ENCODE results near the gene PGR.

Gene PGR

DNA sequence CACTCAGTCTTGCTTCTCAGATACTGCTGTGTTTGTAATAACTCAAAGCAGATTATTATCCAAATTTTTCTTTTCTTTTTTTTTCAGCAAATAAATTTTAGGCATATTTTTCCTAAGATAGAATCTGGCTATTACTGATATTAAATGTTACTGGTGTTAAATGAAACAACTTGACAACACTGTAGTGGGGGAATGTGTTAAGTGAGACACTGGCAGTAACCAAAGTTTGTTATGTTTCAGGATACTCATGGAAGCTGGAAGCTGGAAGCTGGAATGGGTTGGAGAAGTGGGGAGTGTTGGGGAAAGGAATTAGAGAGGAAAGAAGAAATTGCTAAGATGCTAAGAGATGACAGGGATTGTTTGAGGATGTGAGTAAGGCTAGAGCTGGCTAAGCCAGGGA, 24.9 kb downstream of the PGR start:
- Mint-ChIP-seq H3K9me3 (peaks cover 11% of the 10 kb centered on the region), H3K27me3 (no peaks in the 10 kb centered on the region), H3K4me3 (no peak overlapping the region), H3K36me3 (ENCODE audit: low read depth) (no peaks in the 10 kb centered on the region), H3K4me1 (ENCODE audit: low read depth) (no peaks in the 10 kb centered on the region), H3K27ac (no peak overlapping the region)
- no peak for DNase-seq

DNA sequence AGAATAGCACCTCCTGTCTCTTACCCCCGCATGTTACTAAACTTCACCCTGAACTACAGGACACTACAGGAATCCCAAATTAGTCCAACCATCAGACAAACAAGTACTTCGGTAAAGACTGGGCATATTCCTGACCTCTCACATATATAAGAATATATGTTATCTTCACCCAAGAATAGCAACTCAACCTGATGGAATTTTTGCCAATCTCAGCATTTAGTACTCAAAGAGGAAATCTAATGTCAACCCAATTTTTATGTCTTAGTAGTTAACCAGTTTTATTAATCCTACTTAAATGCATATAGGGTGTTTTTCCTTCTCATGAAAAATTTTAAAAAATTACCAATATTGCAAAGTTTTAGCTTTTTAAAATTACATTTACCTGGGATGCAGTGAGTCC, 26.2 kb downstream of the PGR start:
- no peak overlapping the region for H3K4me3 Mint-ChIP-seq
- no peaks in the 10 kb centered on the region for H3K27me3 Mint-ChIP-seq
- no peaks in the 10 kb centered on the region for H3K36me3 Mint-ChIP-seq (ENCODE audit: low read depth)
- no peak for DNase-seq
- peaks cover 7% of the 10 kb centered on the region for H3K9me3 Mint-ChIP-seq
- H3K4me1 Mint-ChIP-seq (ENCODE audit: low read depth) = no peaks in the 10 kb centered on the region
- no peak overlapping the region for H3K27ac Mint-ChIP-seq

DNA sequence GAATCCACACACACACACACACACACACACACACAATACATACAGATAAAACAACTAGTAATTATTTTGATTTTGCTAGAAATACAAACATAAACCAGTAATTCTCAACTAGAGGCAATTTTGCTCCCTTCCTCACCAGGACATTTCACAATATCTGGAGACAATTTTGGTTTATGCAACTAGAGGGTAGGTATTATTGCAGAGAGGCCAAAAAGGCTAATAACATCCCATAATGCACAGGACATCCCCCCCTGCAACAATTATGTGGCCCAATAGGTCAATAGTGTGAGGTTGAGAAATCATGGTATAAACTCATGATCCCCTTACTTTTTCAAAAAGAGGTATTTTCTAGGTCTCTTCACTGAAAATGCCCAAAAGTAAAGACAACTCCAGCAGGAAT, 29.0 kb downstream of the PGR start:
- Mint-ChIP-seq H3K27ac (no peak overlapping the region), H3K9me3 (peaks cover 6% of the 10 kb centered on the region), H3K36me3 (ENCODE audit: low read depth) (no peaks in the 10 kb centered on the region), H3K4me1 (ENCODE audit: low read depth) (no peaks in the 10 kb centered on the region), H3K27me3 (no peaks in the 10 kb centered on the region), H3K4me3 (no peak overlapping the region)
- DNase-seq = no peak

DNA sequence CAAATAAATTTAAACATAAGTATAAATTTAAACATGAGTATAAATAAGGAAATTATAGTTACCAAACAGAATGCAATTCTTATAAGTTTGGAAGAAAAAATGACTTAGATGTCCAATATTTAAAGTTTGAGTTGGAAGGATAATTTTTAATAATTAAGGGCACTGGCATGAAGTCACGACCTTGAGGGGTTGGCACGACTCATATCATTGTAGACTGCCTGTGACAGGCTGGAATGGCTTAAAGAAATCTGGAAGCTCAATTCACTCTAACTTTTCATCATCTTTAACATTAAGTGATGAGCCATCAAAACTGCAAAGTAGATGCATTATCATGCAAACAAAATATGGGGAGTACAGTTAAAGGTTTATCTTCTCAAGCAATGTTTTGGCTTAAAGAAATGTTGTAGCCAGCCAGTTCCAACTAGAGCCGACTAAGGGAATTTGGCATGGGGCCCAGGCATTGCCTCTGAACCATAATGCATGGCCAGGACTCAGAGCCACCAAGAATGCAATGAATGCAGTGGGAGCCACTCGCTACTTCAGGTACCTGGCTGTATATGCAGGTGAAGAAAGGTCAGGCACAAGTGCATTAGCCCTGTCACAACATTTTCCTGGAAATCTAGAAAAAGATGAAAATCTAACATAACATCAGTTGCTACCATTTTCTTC, 33.4 kb downstream of the PGR start:
- Mint-ChIP-seq H3K9me3 (peaks cover 2% of the 10 kb centered on the region), H3K36me3 (ENCODE audit: low read depth) (no peaks in the 10 kb centered on the region), H3K27me3 (no peaks in the 10 kb centered on the region), H3K4me3 (no peak overlapping the region), H3K27ac (no peak overlapping the region), H3K4me1 (ENCODE audit: low read depth) (no peaks in the 10 kb centered on the region)
- no peak for DNase-seq

DNA sequence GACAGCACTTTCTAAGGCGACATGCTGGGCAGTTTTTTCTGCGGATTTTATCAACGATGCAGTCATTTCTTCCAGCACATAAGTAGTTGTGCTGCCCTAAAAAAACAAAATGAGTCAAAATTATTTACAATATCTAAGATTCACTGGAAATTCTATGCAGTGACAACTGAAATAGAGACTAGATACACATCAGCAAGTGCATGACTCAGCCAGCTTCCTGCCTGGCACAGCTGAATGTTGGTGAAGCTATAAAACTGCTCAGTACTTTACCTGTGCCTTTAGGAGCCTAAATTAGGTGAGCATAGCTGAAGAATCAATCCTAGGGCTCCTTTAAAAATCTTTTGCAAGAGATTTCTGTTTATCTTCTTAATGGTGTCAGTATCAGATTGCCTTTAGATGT, 37.8 kb downstream of the PGR start:
- Mint-ChIP-seq H3K27ac (no peak overlapping the region), H3K27me3 (no peaks in the 10 kb centered on the region), H3K4me1 (ENCODE audit: low read depth) (no peaks in the 10 kb centered on the region), H3K36me3 (ENCODE audit: low read depth) (no peaks in the 10 kb centered on the region), H3K9me3 (peaks cover 20% of the 10 kb centered on the region), H3K4me3 (no peak overlapping the region)
- no peak for DNase-seq

DNA sequence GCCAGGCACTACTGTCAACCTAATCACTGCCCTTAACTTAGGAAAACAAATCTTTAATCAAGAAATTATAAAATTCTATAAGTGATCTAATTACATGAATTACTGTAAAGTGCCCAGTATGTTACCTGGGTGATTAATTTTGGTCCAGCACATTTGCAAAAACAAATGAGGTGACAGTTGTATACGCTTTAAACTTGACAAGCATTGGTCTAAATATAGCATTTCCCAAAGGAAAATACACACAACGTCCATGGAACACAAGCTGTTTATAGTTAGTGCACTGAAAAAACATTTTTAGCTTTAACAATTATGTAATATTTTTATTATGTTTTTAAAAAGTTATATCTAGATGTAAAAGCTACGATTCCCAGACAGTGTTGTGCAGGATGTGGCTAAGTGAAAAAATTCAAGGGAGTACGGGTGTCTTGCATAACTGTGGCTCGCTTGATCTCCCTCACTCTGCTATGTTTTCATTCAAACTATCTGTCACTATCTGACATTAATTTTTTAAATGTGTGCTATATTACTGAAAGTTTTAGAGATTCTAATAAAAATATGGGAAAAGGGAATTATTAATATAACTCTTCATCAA, 38.8 kb downstream of the PGR start:
- no peak overlapping the region for H3K27ac Mint-ChIP-seq
- no peaks in the 10 kb centered on the region for H3K36me3 Mint-ChIP-seq (ENCODE audit: low read depth)
- no peak for DNase-seq
- H3K4me1 Mint-ChIP-seq (ENCODE audit: low read depth) = no peaks in the 10 kb centered on the region
- no peaks in the 10 kb centered on the region for H3K27me3 Mint-ChIP-seq
- no peak overlapping the region for H3K4me3 Mint-ChIP-seq
- peaks cover 20% of the 10 kb centered on the region for H3K9me3 Mint-ChIP-seq

DNA sequence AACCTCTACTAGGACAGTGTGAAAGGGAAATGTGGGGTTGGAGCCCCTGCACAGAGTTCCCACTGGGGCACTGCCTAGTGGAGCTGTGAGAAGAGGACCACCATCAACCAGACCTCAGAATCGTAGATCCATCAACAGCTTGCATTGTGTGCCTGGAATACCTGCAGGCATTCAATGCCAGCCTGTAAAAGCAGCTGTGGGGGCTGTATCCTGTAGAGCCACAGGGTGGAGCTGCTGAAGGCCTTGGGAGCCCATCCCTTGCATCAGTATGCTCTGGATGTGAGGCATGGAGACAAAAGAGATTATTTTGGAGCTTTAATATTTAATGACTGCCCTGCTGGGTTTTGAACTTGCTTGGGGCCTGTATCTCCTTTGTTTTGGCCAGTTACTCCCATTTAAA, 46.3 kb downstream of the PGR start:
- no peaks in the 10 kb centered on the region for H3K27me3 Mint-ChIP-seq
- H3K4me3 Mint-ChIP-seq = no peak overlapping the region
- no peak overlapping the region for H3K27ac Mint-ChIP-seq
- H3K36me3 Mint-ChIP-seq (ENCODE audit: low read depth) = no peaks in the 10 kb centered on the region
- DNase-seq = no peak
- peaks cover 38% of the 10 kb centered on the region for H3K9me3 Mint-ChIP-seq
- no peaks in the 10 kb centered on the region for H3K4me1 Mint-ChIP-seq (ENCODE audit: low read depth)

DNA sequence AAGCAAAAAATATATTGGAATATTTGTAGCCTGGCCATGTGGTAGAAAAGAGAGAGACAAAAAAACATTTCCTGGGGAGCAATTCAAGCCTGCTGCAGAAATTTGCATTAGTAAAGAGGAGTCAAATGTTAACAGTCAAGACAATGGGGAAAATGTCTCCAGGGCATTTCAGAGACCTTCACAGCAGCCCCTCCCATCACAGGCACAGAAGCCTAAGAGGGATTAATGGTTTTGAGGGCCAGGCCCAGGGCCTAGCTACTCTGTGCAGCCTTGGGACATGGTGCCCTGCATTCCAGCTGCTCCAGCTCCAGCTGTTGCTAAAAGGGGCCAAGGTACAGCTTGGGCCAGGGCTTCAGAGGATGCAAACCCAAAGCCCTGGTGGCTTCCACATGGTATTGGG, 46.8 kb downstream of the PGR start:
- Mint-ChIP-seq H3K27me3 (no peaks in the 10 kb centered on the region), H3K4me1 (ENCODE audit: low read depth) (no peaks in the 10 kb centered on the region), H3K36me3 (ENCODE audit: low read depth) (no peaks in the 10 kb centered on the region), H3K9me3 (peaks cover 36% of the 10 kb centered on the region), H3K27ac (no peak overlapping the region), H3K4me3 (no peak overlapping the region)
- DNase-seq = no peak

DNA sequence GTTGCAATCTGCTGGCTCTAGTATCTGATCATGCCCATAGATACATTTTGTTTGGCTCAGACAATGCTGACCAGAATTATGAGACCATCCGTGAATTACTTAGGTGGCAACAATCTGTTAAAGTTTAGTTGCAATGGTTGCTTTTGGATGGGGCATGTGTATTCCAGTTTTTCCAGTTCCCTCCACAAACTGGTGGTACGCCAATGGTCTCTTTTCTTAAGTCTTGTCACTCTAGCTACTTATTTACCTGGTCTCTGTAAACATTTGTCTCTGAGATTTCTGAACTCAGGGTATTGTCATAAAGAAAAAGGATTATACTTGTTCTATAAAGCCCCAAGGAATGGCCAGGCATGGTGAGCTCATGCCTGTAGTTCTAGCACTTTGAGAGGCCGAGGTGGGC, 65.9 kb downstream of the PGR start:
- DNase-seq = no peak
- no peak overlapping the region for H3K4me3 Mint-ChIP-seq
- H3K4me1 Mint-ChIP-seq (ENCODE audit: low read depth) = no peaks in the 10 kb centered on the region
- H3K27me3 Mint-ChIP-seq = no peaks in the 10 kb centered on the region
- no peaks in the 10 kb centered on the region for H3K36me3 Mint-ChIP-seq (ENCODE audit: low read depth)
- no peak overlapping the region for H3K27ac Mint-ChIP-seq
- peaks cover 13% of the 10 kb centered on the region for H3K9me3 Mint-ChIP-seq

DNA sequence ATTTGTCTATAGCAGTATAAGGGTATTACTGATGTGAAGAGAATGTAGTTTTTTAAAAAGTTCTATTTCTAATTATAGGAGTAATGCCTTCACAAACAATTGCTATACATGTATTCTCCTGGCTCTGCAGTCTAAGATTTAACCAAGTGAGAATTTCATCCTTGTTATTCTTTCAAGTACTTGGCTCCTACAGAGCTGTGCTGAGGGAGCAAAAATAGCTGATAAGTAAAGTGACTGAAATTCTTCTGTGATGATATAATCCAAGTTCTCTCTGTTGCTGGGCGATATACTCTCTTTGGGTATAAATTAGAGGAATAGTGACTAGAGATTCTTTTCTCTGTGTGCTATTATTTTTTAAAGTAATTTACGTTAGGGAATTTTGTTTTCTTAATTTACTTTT, 68.0 kb downstream of the PGR start:
- H3K27me3 Mint-ChIP-seq = no peaks in the 10 kb centered on the region
- no peaks in the 10 kb centered on the region for H3K4me1 Mint-ChIP-seq (ENCODE audit: low read depth)
- peaks cover 11% of the 10 kb centered on the region for H3K9me3 Mint-ChIP-seq
- H3K36me3 Mint-ChIP-seq (ENCODE audit: low read depth) = no peaks in the 10 kb centered on the region
- H3K4me3 Mint-ChIP-seq = no peak overlapping the region
- no peak for DNase-seq
- no peak overlapping the region for H3K27ac Mint-ChIP-seq

DNA sequence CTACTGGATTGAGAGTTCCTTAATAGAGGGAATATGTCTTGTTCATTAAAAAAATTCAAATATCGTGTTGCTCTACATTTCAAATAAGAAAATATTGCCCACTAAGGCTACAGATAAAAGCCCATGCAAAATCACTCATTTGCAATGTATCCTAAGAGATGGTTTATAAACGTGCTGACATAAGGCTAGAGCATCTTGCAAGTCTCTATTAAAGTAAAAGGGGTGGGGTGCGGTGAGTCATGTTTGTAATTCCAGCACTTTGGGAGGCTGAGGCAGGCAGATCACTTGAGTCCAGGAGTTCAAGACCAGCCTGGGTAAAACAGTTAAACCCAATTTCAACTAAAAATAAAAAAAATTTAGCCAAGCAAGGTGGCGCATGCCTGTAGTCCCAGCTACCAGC, 70.3 kb downstream of the PGR start:
- Mint-ChIP-seq H3K9me3 (peaks cover 11% of the 10 kb centered on the region), H3K4me3 (no peak overlapping the region), H3K27me3 (no peaks in the 10 kb centered on the region), H3K27ac (no peak overlapping the region), H3K4me1 (ENCODE audit: low read depth) (no peaks in the 10 kb centered on the region), H3K36me3 (ENCODE audit: low read depth) (no peaks in the 10 kb centered on the region)
- no peak for DNase-seq

DNA sequence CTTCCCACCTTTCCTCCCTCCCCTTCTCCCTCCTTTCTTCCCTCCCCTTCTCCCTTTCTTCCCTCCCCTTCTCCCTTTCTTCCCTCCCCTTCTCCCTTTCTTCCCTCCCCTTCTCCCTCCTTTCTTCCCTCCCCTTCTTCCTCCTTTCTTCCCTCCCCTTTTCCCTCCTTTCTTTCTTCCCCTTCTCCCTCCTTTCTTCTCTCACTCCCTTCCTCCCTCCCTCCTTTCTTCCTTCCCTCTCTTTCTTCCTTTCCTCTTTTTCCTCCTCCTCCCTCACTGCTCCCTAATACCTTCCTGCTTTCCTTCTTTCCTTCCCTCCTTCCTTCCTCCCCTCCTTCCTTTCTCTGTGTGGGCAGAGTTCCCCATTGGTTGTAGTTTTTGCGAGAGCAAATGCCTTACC, 76.1 kb downstream of the PGR start:
- Mint-ChIP-seq H3K27ac (no peak overlapping the region), H3K27me3 (no peaks in the 10 kb centered on the region), H3K4me1 (ENCODE audit: low read depth) (no peaks in the 10 kb centered on the region), H3K9me3 (peaks cover 2% of the 10 kb centered on the region), H3K36me3 (ENCODE audit: low read depth) (no peaks in the 10 kb centered on the region), H3K4me3 (no peak overlapping the region)
- no peak for DNase-seq

DNA sequence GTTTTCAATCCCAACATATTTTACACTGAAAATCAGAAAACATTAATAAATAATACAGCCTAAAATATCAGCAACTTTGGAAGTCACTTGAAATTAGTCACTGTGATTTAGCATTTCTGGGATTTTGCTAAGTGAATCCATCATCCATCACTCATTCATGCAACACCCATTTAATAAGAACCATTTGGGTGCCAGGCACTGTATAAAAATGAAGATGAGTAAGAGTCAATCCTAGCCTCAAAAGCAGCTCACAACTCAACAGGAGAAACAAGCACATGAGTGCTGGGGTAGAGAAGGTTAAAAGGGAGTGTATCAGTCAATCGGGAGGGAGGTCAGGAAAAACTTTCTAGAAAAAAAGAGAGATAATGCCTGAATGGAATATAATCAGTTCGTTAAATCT, 77.9 kb downstream of the PGR start:
- no peaks in the 10 kb centered on the region for H3K4me1 Mint-ChIP-seq (ENCODE audit: low read depth)
- DNase-seq = no peak
- H3K4me3 Mint-ChIP-seq = no peak overlapping the region
- no peaks in the 10 kb centered on the region for H3K27me3 Mint-ChIP-seq
- H3K9me3 Mint-ChIP-seq = peaks cover 7% of the 10 kb centered on the region
- no peak overlapping the region for H3K27ac Mint-ChIP-seq
- no peaks in the 10 kb centered on the region for H3K36me3 Mint-ChIP-seq (ENCODE audit: low read depth)

DNA sequence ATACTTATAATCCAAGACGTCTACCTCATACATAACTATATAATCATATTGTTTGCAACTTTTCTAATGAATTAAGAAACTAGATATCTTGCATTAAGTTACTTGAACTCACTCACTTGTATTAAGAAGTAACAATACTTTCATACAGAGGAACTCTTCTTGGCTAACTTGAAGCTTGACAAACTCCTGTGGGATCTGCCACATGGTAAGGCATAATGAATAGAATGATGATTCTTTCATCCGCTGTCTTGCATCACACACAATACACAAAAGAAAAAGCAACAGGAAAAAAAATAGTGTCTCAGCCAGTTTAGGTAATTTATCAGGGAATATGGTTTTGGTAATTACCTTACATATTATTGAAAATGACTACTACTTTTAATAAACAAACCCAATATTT, 79.8 kb downstream of the PGR start:
- Mint-ChIP-seq H3K27ac (no peak overlapping the region), H3K4me1 (ENCODE audit: low read depth) (no peaks in the 10 kb centered on the region), H3K36me3 (ENCODE audit: low read depth) (no peaks in the 10 kb centered on the region), H3K4me3 (no peak overlapping the region), H3K27me3 (no peaks in the 10 kb centered on the region), H3K9me3 (peaks cover 13% of the 10 kb centered on the region)
- DNase-seq = no peak

DNA sequence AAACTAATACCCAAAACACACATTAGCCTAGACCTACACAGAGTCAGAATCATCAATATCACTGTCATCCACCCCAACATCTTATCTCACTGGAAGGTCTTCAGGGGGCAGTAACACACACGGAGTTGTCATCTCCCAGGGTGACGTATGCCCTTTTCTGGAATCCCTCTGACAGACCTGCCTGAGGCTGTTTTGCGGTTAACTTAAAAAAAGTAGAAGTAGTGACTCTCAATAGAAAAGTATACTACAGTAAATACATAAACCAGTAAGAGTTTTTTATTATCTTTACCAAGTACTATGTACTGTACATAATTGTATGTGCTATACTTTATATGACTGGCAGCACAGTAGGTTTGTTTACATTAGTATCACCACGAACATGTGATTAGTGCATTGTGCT, 80.5 kb downstream of the PGR start:
- H3K36me3 Mint-ChIP-seq (ENCODE audit: low read depth) = no peaks in the 10 kb centered on the region
- H3K4me1 Mint-ChIP-seq (ENCODE audit: low read depth) = no peaks in the 10 kb centered on the region
- no peak for DNase-seq
- no peaks in the 10 kb centered on the region for H3K27me3 Mint-ChIP-seq
- H3K27ac Mint-ChIP-seq = no peak overlapping the region
- no peak overlapping the region for H3K4me3 Mint-ChIP-seq
- H3K9me3 Mint-ChIP-seq = peaks cover 13% of the 10 kb centered on the region

DNA sequence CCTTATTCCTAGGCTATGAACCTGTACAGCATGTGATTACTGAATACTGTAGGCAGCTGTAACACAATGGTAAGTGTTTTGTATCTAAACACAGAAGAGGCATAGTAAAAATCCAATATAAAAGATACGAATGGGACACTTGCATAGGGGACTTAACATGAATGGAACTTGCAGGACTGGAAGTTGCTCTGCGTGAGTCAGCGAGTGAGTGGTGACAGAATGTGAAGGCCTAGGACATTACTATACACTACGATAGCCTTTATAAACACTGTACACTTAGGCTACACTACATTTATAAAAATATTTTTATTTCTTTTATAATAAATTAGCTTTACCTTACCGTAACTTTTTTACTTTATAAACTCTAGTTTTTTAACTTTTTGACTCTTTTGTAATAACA, 81.1 kb downstream of the PGR start:
- Mint-ChIP-seq H3K27ac (no peak overlapping the region), H3K9me3 (peaks cover 14% of the 10 kb centered on the region), H3K27me3 (no peaks in the 10 kb centered on the region), H3K36me3 (ENCODE audit: low read depth) (no peaks in the 10 kb centered on the region), H3K4me3 (no peak overlapping the region), H3K4me1 (ENCODE audit: low read depth) (no peaks in the 10 kb centered on the region)
- no peak for DNase-seq
